Loucy (cell line): ENCODE results near the gene PRKCE.

Experiments used
- H2AFZ ChIP-seq: fragments of 200-600 bp; sonication (generic); 2 replicates; pipeline ENCODE4 v1.6.0; 2016; ENCODE audit warnings: antibody characterized with exemption, mild to moderate bottlenecking, low read length, moderate library complexity
- H3F3A ChIP-seq: fragments of 200-600 bp; 2 replicates; pipeline ENCODE4 v1.6.0; 2016; ENCODE audit warnings: antibody characterized with exemption, low read depth, mild to moderate bottlenecking
- H3K27me3 ChIP-seq: fragments of 200-600 bp; sonication (generic); 2 replicates; pipeline ENCODE4 v1.6.1; 2014; ENCODE audit warnings: low read length, mild to moderate bottlenecking; ENCODE audit not compliant: insufficient read depth, poor library complexity, severe bottlenecking
- H3K36me3 ChIP-seq: fragments of 200-600 bp; sonication (generic); 2 replicates; pipeline ENCODE4 v1.6.1; 2016; ENCODE audit warnings: low read length; ENCODE audit not compliant: insufficient read depth
- H3K4me1 ChIP-seq: fragments of 200-600 bp; sonication (generic); 2 replicates; pipeline ENCODE4 v1.5.1; 2014; ENCODE audit warnings: low read length, mild to moderate bottlenecking; ENCODE audit not compliant: insufficient read depth, poor library complexity, severe bottlenecking
- H3K4me2 ChIP-seq: fragments of 200-600 bp; sonication (generic); 2 replicates; pipeline ENCODE4 v1.6.0; 2014; ENCODE audit warnings: antibody characterized with exemption, low read length, low read depth, mild to moderate bottlenecking; ENCODE audit not compliant: poor library complexity, severe bottlenecking
- H3K4me3 ChIP-seq: fragments of 200-600 bp; sonication (generic); 2 replicates; pipeline ENCODE4 v1.5.1; 2014; ENCODE audit warnings: low read length, mild to moderate bottlenecking, mixed read lengths; ENCODE audit not compliant: poor library complexity, severe bottlenecking
- H3K79me2 ChIP-seq: fragments of 200-600 bp; sonication (generic); 2 replicates; pipeline ENCODE4 v1.6.1; 2014; ENCODE audit warnings: low read length; ENCODE audit not compliant: insufficient read depth
- H3K9ac ChIP-seq: fragments of 200-600 bp; sonication (generic); 2 replicates; pipeline ENCODE4 v1.6.0; 2014; ENCODE audit warnings: mild to moderate bottlenecking, low read depth, low read length, moderate library complexity; ENCODE audit not compliant: poor library complexity, severe bottlenecking
- H3K9me2 ChIP-seq: fragments of 200-600 bp; sonication (generic); replicated peaks from 2 replicates; pipeline ENCODE4 v1.6.1; 2016; ENCODE audit warnings: low read depth, low read length, mixed read lengths
- H3K9me3 ChIP-seq: fragments of 200-600 bp; sonication (generic); 2 replicates; pipeline ENCODE4 v1.6.1; 2014; ENCODE audit warnings: mild to moderate bottlenecking, antibody characterized with exemption, low read length, low read depth; ENCODE audit not compliant: insufficient read depth
- H4K20me1 ChIP-seq: fragments of 200-600 bp; sonication (generic); 2 replicates; pipeline ENCODE4 v1.6.0; 2014; ENCODE audit warnings: antibody characterized with exemption, low read length, mild to moderate bottlenecking; ENCODE audit not compliant: insufficient read depth, poor library complexity, severe bottlenecking
- EZH2phosphoT487 ChIP-seq: fragments of 200-600 bp; IDR thresholded peaks from 2 replicates; pipeline ENCODE4 v1.6.1; 2018; ENCODE audit warnings: antibody characterized with exemption, mild to moderate bottlenecking, moderate library complexity, borderline replicate concordance
- TF ChIP-seq, protein P1 (sequence below): fragments of 200-600 bp; sonication (generic); conservative IDR thresholded peaks from 2 replicates; pipeline ENCODE4 v1.5.1; 2014; ENCODE audit warnings: mild to moderate bottlenecking, antibody characterized with exemption, low read length

PRKCE gene

GRCh38 chr2:45626387-45627221 is 24.9 kb upstream of the PRKCE start:
- H4K20me1 ChIP-seq, result no peaks in the 10 kb centered on the region
- no peaks in the 10 kb centered on the region for H3K27me3 ChIP-seq
- H3K36me3 ChIP-seq, result no peaks in the 10 kb centered on the region
- H3K4me3 ChIP-seq, result no peak overlapping the region
- no peaks in the 10 kb centered on the region for H3F3A ChIP-seq
- H3K4me1 ChIP-seq, result no peaks in the 10 kb centered on the region
- TF ChIP-seq, protein P1, sequence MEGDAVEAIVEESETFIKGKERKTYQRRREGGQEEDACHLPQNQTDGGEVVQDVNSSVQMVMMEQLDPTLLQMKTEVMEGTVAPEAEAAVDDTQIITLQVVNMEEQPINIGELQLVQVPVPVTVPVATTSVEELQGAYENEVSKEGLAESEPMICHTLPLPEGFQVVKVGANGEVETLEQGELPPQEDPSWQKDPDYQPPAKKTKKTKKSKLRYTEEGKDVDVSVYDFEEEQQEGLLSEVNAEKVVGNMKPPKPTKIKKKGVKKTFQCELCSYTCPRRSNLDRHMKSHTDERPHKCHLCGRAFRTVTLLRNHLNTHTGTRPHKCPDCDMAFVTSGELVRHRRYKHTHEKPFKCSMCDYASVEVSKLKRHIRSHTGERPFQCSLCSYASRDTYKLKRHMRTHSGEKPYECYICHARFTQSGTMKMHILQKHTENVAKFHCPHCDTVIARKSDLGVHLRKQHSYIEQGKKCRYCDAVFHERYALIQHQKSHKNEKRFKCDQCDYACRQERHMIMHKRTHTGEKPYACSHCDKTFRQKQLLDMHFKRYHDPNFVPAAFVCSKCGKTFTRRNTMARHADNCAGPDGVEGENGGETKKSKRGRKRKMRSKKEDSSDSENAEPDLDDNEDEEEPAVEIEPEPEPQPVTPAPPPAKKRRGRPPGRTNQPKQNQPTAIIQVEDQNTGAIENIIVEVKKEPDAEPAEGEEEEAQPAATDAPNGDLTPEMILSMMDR, result no peak
- no peak for TF ChIP-seq EZH2phosphoT487
- no peak overlapping the region for H3K9ac ChIP-seq
- no peaks in the 10 kb centered on the region for H3K9me2 ChIP-seq
- no peaks in the 10 kb centered on the region for H3K79me2 ChIP-seq
- H2AFZ ChIP-seq, result peak overlapping the region; percentile 12; the same call in 1 of the 2 replicates
- no peaks in the 10 kb centered on the region for H3K9me3 ChIP-seq
- no peak overlapping the region for H3K4me2 ChIP-seq

- H3K4me2 ChIP-seq, result no peak overlapping the region
- H3K9me3 ChIP-seq, result no peaks in the 10 kb centered on the region
- TF ChIP-seq EZH2phosphoT487, result no peak
- TF ChIP-seq, protein P1, result no peak
- no peaks in the 10 kb centered on the region for H4K20me1 ChIP-seq
- H3K9ac ChIP-seq, result no peak overlapping the region
- H2AFZ ChIP-seq, result no peak overlapping the region
- H3F3A ChIP-seq, result no peaks in the 10 kb centered on the region
- no peaks in the 10 kb centered on the region for H3K36me3 ChIP-seq
- H3K9me2 ChIP-seq, result no peaks in the 10 kb centered on the region
- H3K4me3 ChIP-seq, result no peak overlapping the region
- no peaks in the 10 kb centered on the region for H3K79me2 ChIP-seq
- no peaks in the 10 kb centered on the region for H3K27me3 ChIP-seq
- H3K4me1 ChIP-seq, result no peaks in the 10 kb centered on the region
Observed at GRCh38 chr2:45627911-45628310, 23.6 kb upstream of the PRKCE start.

DNA sequence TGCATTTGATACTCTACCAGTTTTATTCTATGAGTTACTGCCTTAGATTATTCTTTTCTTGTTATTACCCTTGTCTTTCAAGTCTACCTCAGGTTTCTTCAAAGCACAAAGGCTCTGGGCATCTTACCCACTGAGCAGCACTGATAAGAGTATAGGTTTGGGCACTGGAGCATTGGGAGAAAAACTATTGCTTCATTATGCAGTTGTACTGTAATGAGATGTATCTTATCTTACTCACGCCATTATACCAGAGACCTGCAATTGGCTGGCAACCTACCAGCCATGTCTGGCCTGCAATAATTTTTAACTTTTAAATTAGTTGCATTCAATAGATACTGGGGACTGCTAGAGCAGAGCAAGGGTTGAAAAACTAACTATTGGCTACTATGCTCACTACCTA is 21.5 kb upstream of the PRKCE start:
- Histone ChIP-seq H3K4me1 (no peaks in the 10 kb centered on the region), H3K9ac (no peak overlapping the region), H3K27me3 (no peaks in the 10 kb centered on the region), H3K79me2 (no peaks in the 10 kb centered on the region), H2AFZ (0 out of 2 replicates have a peak overlapping the region, but pooled peaks have one; percentile 18), H3K4me3 (no peak overlapping the region), H3K4me2 (no peak overlapping the region), H4K20me1 (no peaks in the 10 kb centered on the region), H3K9me2 (no peaks in the 10 kb centered on the region), H3F3A (no peaks in the 10 kb centered on the region), H3K9me3 (no peaks in the 10 kb centered on the region), H3K36me3 (no peaks in the 10 kb centered on the region)
- TF ChIP-seq, protein P1, result no peak
- no peak for TF ChIP-seq EZH2phosphoT487
